ENCODE measurements around the gene GNAS. TPM values are rescaled to one million over a fixed set of nuclear protein-coding genes. Genes with fewer than 3 reads are reported as not detected.

The GNAS gene
- total RNA-seq (100 to 1,000 TPM; 838 to 881 TPM), polyA plus RNA-seq (1,000 to 10,000 TPM in 1 of 2 donors, 100 to 1,000 TPM in 1; 934 to 1,060 TPM)
- long read RNA-seq, donor 1, transcript GNAS-210 (13 exons, 1,972 nt) = minor isoform, 75 of 425 reads
- long read RNA-seq, donor 1, transcript GNAS-211 (12 exons, 1,931 nt) = minor isoform, 66 of 425 reads
- long read RNA-seq, donor 1, transcript GNAS-201 (12 exons, 1,866 nt) = minor isoform, 41 of 425 reads
- long read RNA-seq, donor 1, transcript GNAS-231 (2 exons, 493 nt) = major isoform, 93 of 425 reads
- long read RNA-seq, donor 1, partial matches to known transcripts = 46 of 425 reads
- long read RNA-seq, donor 1, other reads (novel, unspliced or antisense) = 63 of 425 reads
- long read RNA-seq, donor 2, transcript GNAS-211 (12 exons, 1,931 nt) = major isoform, 328 of 908 reads
- long read RNA-seq, donor 2, transcript GNAS-210 (13 exons, 1,972 nt) = minor isoform, 277 of 908 reads
- long read RNA-seq, donor 2, transcript GNAS-201 (12 exons, 1,866 nt) = minor isoform, 155 of 908 reads
- long read RNA-seq, donor 2, transcript GNAS-207 (13 exons, 1,975 nt) = minor isoform, 29 of 908 reads
- long read RNA-seq, donor 2, partial matches to known transcripts = 20 of 908 reads
- long read RNA-seq, donor 2, other reads (novel, unspliced or antisense) = 47 of 908 reads

DNA sequence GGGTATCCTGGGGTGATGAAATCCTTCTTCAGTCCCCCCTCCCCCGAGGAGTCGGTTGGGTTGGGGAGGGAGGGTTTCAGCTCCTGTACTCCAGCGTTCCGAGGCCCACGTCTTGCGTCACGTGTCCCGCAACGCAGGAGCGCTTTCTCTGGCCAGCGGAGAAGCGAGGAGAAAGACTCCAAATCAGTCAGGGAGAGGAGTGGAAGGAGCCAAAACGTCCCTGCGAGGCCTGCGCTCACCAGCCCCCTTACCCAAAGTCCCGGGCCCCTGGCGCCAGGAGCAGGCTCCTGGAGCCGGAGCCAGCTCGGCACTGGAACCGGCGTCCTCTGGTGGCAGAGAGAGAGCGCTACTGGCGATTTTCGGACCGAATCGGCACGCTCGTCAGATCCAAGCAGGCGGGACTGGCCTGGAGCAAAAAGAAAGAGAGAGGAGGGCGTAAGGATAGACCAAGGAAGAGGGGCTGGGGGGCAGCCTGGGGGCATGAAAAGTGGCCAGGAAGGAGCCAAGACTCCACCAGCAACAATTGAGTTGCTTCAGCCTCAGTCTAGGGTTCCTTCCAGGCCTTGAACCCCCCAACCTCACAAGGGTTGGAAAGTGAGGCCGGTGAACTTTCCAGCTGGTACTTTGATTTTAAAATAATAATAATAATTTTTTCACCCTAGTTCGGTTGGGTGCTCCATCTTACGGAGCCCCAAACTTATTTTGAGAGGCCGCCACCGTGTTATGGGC is at the start of gene GNAS:
GNAS (plus strand) TSS at position 174 of the 729 bp plus-strand sequence.
- H3K27ac ChIP-seq (ENCODE audit: low read depth in 1 of 2, low read length in 2 of 2) = no peak within 1 kb of the TSS
- peak; percentile 73 to 87 for DNase-seq
- H3K36me3 ChIP-seq (ENCODE audit: control insufficient read depth in 1 of 2, insufficient read depth in 2 of 2, low read length in 1 of 2) = no peaks in the 10 kb centered on the region
- no peaks in the 10 kb centered on the region for H3K9me3 ChIP-seq (ENCODE audit: control insufficient read depth, low read length)
- ATAC-seq (ENCODE audit: low FRiP score) = no peak
- no peaks in the 10 kb centered on the region for H3K4me1 ChIP-seq (ENCODE audit: control insufficient read depth in 1 of 2, insufficient read depth in 2 of 2, low read length in 2 of 2)
- intact Hi-C loops (cut with DNase I) = loop anchor here in 1 of 2 donors (5.0 kb wide), 2 partner anchors 200 to 615 kb away; partner anchors contain the start of gene STX16
- H3K4me3 ChIP-seq (ENCODE audit: low read length in 2 of 2) = no peak within 1 kb of the TSS
- H3K27me3 ChIP-seq (ENCODE audit: control insufficient read depth in 1 of 2, insufficient read depth in 2 of 2, low read length in 1 of 2) = no peaks in the 10 kb centered on the region
- WGBS, 2 donors = 40 to 49% methylated on average over 35 of the region's 35 CpGs

GRCh38 chr20:58803533-58803932 is 49.0 kb upstream of the GNAS start:
- Histone ChIP-seq H3K4me3 (ENCODE audit: low read length in 2 of 2) (no peak overlapping the region), H3K36me3 (ENCODE audit: control insufficient read depth in 1 of 2, insufficient read depth in 2 of 2, low read length in 1 of 2) (no peaks in the 10 kb centered on the region), H3K4me1 (ENCODE audit: control insufficient read depth in 1 of 2, insufficient read depth in 2 of 2, low read length in 2 of 2) (no peaks in the 10 kb centered on the region), H3K9me3 (ENCODE audit: control insufficient read depth, low read length) (no peaks in the 10 kb centered on the region), H3K27ac (ENCODE audit: low read depth in 1 of 2, low read length in 2 of 2) (no peak overlapping the region), H3K27me3 (ENCODE audit: control insufficient read depth in 1 of 2, insufficient read depth in 2 of 2, low read length in 1 of 2) (no peaks in the 10 kb centered on the region)
- DNase-seq (no peak), ATAC-seq (ENCODE audit: low FRiP score) (no peak)
- intact Hi-C loops (cut with DNase I) = no loop called here
- 92 to 94% methylated on average over 18 of the region's 18 CpGs for WGBS, 2 donors

GRCh38 chr20:58807801-58808200 is 44.7 kb upstream of the GNAS start:
- no peaks in the 10 kb centered on the region for H3K27me3 ChIP-seq (ENCODE audit: control insufficient read depth in 1 of 2, insufficient read depth in 2 of 2, low read length in 1 of 2)
- no peaks in the 10 kb centered on the region for H3K4me1 ChIP-seq (ENCODE audit: control insufficient read depth in 1 of 2, insufficient read depth in 2 of 2, low read length in 2 of 2)
- DNase-seq (no peak), ATAC-seq (ENCODE audit: low FRiP score) (no peak)
- H3K9me3 ChIP-seq (ENCODE audit: control insufficient read depth, low read length) = no peaks in the 10 kb centered on the region
- intact Hi-C loops (cut with DNase I) = no loop called here
- 74 to 79% methylated on average over 11 of the region's 11 CpGs for WGBS, 2 donors
- H3K27ac ChIP-seq (ENCODE audit: low read depth in 1 of 2, low read length in 2 of 2) = no peak overlapping the region
- H3K4me3 ChIP-seq (ENCODE audit: low read length in 2 of 2) = no peak overlapping the region
- H3K36me3 ChIP-seq (ENCODE audit: control insufficient read depth in 1 of 2, insufficient read depth in 2 of 2, low read length in 1 of 2) = no peaks in the 10 kb centered on the region

GRCh38 chr20:58808271-58809046 is 44.1 kb upstream of the GNAS start:
- intact Hi-C loops (cut with DNase I) = no loop called here
- no peaks in the 10 kb centered on the region for H3K36me3 ChIP-seq (ENCODE audit: control insufficient read depth in 1 of 2, insufficient read depth in 2 of 2, low read length in 1 of 2)
- no peak overlapping the region for H3K4me3 ChIP-seq (ENCODE audit: low read length in 2 of 2)
- DNase-seq = no peak
- no peaks in the 10 kb centered on the region for H3K9me3 ChIP-seq (ENCODE audit: control insufficient read depth, low read length)
- no peaks in the 10 kb centered on the region for H3K4me1 ChIP-seq (ENCODE audit: control insufficient read depth in 1 of 2, insufficient read depth in 2 of 2, low read length in 2 of 2)
- no peak overlapping the region for H3K27ac ChIP-seq (ENCODE audit: low read depth in 1 of 2, low read length in 2 of 2)
- WGBS, 2 donors = 48 to 55% methylated on average over 17 of the region's 17 CpGs
- H3K27me3 ChIP-seq (ENCODE audit: control insufficient read depth in 1 of 2, insufficient read depth in 2 of 2, low read length in 1 of 2) = no peaks in the 10 kb centered on the region
- ATAC-seq (ENCODE audit: low FRiP score) = no peak

DNA sequence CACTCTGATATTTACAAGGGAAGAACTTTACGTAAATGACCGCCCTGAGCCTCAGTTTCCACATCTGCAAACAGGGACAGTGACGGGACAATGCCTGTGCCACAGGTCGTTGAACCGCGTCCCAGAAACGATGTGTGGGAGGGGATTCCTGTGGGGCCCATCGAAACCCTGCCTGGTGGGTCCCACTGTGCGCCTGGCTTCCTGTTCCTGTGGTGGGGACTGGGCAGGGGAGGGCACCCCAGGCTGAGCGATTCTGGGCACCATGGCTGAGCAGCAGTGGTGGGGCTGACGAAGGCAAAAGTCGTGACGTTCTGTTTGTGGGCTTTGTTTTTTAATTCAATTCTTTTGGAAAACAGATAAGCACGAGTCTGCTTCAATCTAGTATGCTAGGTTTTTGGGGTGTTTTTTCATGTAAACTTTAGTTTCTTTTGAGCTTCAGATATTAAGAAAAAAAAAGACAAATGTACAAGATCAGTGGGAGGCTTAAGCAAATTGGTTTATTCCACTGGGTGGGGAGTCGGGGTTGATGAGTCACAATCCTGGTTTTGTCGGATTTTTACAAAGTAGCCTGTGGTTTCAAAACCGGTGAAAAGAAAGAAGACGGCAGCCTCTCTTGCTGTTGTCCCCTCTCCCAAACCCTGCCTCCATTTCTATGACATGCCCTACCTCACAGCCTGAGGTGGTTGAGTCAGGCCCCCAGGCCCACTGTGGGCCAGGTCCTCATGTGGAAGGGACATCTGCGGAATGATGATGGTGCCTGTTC is 42.2 kb upstream of the GNAS start:
- Histone ChIP-seq H3K9me3 (ENCODE audit: control insufficient read depth, low read length) (no peaks in the 10 kb centered on the region), H3K4me3 (ENCODE audit: low read length in 2 of 2) (no peak overlapping the region), H3K27me3 (ENCODE audit: control insufficient read depth in 1 of 2, insufficient read depth in 2 of 2, low read length in 1 of 2) (no peaks in the 10 kb centered on the region), H3K27ac (ENCODE audit: low read depth in 1 of 2, low read length in 2 of 2) (no peak overlapping the region), H3K36me3 (ENCODE audit: control insufficient read depth in 1 of 2, insufficient read depth in 2 of 2, low read length in 1 of 2) (no peaks in the 10 kb centered on the region), H3K4me1 (ENCODE audit: control insufficient read depth in 1 of 2, insufficient read depth in 2 of 2, low read length in 2 of 2) (no peaks in the 10 kb centered on the region)
- DNase-seq (no peak), ATAC-seq (ENCODE audit: low FRiP score) (no peak)
- intact Hi-C loops (cut with DNase I) = no loop called here
- WGBS, 2 donors = 83 to 86% methylated on average over 19 of the region's 19 CpGs

DNA sequence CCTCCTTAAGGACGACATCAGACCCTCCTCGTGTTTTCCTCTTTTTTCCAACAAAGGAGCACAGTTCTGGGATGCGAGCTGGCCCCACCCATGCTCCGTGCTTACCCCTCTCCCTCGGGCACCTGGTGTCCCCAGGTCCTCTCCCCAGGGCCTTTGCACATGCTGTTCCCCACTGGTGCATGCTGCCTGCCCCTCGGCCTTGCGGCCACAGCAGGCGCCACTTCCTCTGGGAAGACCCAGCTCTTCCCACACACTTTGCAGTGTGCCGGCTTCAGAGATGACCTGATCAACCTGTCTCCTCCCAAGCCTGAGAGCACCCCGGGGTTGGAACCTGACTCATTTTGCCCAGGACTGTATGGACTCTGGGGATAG is 41.7 kb upstream of the GNAS start:
- WGBS, 2 donors = 88% methylated on average over 10 of the region's 10 CpGs
- Histone ChIP-seq H3K4me1 (ENCODE audit: control insufficient read depth in 1 of 2, insufficient read depth in 2 of 2, low read length in 2 of 2) (no peaks in the 10 kb centered on the region), H3K36me3 (ENCODE audit: control insufficient read depth in 1 of 2, insufficient read depth in 2 of 2, low read length in 1 of 2) (no peaks in the 10 kb centered on the region), H3K27me3 (ENCODE audit: control insufficient read depth in 1 of 2, insufficient read depth in 2 of 2, low read length in 1 of 2) (no peaks in the 10 kb centered on the region), H3K4me3 (ENCODE audit: low read length in 2 of 2) (no peak overlapping the region), H3K9me3 (ENCODE audit: control insufficient read depth, low read length) (no peaks in the 10 kb centered on the region), H3K27ac (ENCODE audit: low read depth in 1 of 2, low read length in 2 of 2) (no peak overlapping the region)
- intact Hi-C loops (cut with DNase I) = no loop called here
- no peak for ATAC-seq (ENCODE audit: low FRiP score)
- DNase-seq = no peak

- no peaks in the 10 kb centered on the region for H3K9me3 ChIP-seq (ENCODE audit: control insufficient read depth, low read length)
- no peaks in the 10 kb centered on the region for H3K27me3 ChIP-seq (ENCODE audit: control insufficient read depth in 1 of 2, insufficient read depth in 2 of 2, low read length in 1 of 2)
- no peaks in the 10 kb centered on the region for H3K4me1 ChIP-seq (ENCODE audit: control insufficient read depth in 1 of 2, insufficient read depth in 2 of 2, low read length in 2 of 2)
- no peak overlapping the region for H3K27ac ChIP-seq (ENCODE audit: low read depth in 1 of 2, low read length in 2 of 2)
- DNase-seq (no peak), ATAC-seq (ENCODE audit: low FRiP score) (no peak)
- no peak overlapping the region for H3K4me3 ChIP-seq (ENCODE audit: low read length in 2 of 2)
- intact Hi-C loops (cut with DNase I) = no loop called here
- WGBS, 2 donors = 94% methylated on average over 13 of the region's 13 CpGs
- no peaks in the 10 kb centered on the region for H3K36me3 ChIP-seq (ENCODE audit: control insufficient read depth in 1 of 2, insufficient read depth in 2 of 2, low read length in 1 of 2)
These were observed 41.2 kb upstream of the GNAS start for GRCh38 chr20:58811334-58811733.

DNA sequence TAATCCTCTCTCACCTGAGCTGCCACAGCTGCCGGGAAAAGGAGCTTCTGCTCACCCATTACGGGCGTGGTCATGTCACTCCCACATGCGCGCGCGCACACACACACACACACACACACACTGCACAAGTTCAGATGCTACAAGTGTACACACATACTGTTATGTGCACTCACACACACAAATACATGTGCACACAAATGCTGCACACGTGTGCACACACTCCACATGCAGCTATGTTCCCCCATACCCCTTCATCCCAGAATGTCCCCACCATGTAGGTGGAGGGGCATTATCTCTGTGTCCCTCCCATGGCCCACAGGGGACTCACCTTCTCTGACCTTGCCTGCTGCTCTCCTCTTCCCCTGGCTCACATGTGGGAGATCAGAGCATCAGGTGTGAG is 39.1 kb upstream of the GNAS start:
- H3K4me1 ChIP-seq (ENCODE audit: control insufficient read depth in 1 of 2, insufficient read depth in 2 of 2, low read length in 2 of 2) = no peaks in the 10 kb centered on the region
- no peaks in the 10 kb centered on the region for H3K36me3 ChIP-seq (ENCODE audit: control insufficient read depth in 1 of 2, insufficient read depth in 2 of 2, low read length in 1 of 2)
- no peaks in the 10 kb centered on the region for H3K27me3 ChIP-seq (ENCODE audit: control insufficient read depth in 1 of 2, insufficient read depth in 2 of 2, low read length in 1 of 2)
- 85 to 93% methylated on average over 8 of the region's 8 CpGs for WGBS, 2 donors
- no peak overlapping the region for H3K4me3 ChIP-seq (ENCODE audit: low read length in 2 of 2)
- H3K27ac ChIP-seq (ENCODE audit: low read depth in 1 of 2, low read length in 2 of 2) = no peak overlapping the region
- intact Hi-C loops (cut with DNase I) = no loop called here
- DNase-seq (no peak), ATAC-seq (ENCODE audit: low FRiP score) (no peak)
- no peaks in the 10 kb centered on the region for H3K9me3 ChIP-seq (ENCODE audit: control insufficient read depth, low read length)
